Uterus (tissue), 4 donors: ENCODE results near the gene SORL1. TPM values are rescaled to one million over a fixed set of nuclear protein-coding genes. Genes with fewer than 3 reads are reported as not detected.

ENCODE experiments used
- DNase-seq, 2 donors: peaks; one replicate each; pipeline ENCODE4 v3.0.0-alpha.2; 2019 to 2020
- H3K27ac ChIP-seq, 2 donors: fragments of 200-600 bp; sonication (generic); 1 replicate in 1 of 2; 2 replicates in 1 of 2; pipeline ENCODE4 v1.5.1; 2016 to 2018
- H3K27me3 ChIP-seq, 2 donors: fragments of 200-600 bp; sonication (generic); one replicate each; pipeline ENCODE4 v1.5.1; 2018 to 2019; ENCODE audit warnings: control low read depth in 1 of 2
- H3K36me3 ChIP-seq, 2 donors: fragments of 200-600 bp; sonication (generic); one replicate each; pipeline ENCODE4 v1.5.1; 2019; ENCODE audit warnings: control low read depth in 1 of 2
- H3K4me1 ChIP-seq, 2 donors: fragments of 200-600 bp; sonication (generic); one replicate each; pipeline ENCODE4 v1.5.1; 2018 to 2019; ENCODE audit warnings: control low read depth in 1 of 2
- H3K4me3 ChIP-seq, 2 donors: fragments of 200-600 bp; sonication (generic); 1 replicate in 1 of 2; 2 replicates in 1 of 2; pipeline ENCODE4 v1.5.1; 2018 to 2019; ENCODE audit warnings: mild to moderate bottlenecking in 1 of 2
- H3K9me3 ChIP-seq, 2 donors: fragments of 200-600 bp; sonication (generic); one replicate each; pipeline ENCODE4 v1.5.1; 2019; ENCODE audit warnings: control low read depth in 1 of 2
- CTCF ChIP-seq, 4 experiments: fragments of 200-600 bp in 2 of 4; fragments of 450-650 bp in 2 of 4; sonication (generic) in 2 of 4; IDR thresholded peaks; one replicate each; pipeline ENCODE4 v1.5.1; 2016 to 2019; ENCODE audit warnings: antibody characterized with exemption in 4 of 4, mild to moderate bottlenecking in 2 of 4, moderate library complexity in 1 of 4
- POLR2A ChIP-seq, 2 donors: fragments of 450-650 bp; IDR thresholded peaks; one replicate each; pipeline ENCODE4 v1.6.1; 2016; ENCODE audit warnings: antibody characterized with exemption in 2 of 2, mild to moderate bottlenecking in 1 of 2, moderate library complexity in 1 of 2
- intact Hi-C: fragments of 100-400 bp; cut with DNase I; formaldehyde crosslinking; loops from one replicate; pipeline ENCODE4 v1.15.1; 2023; ENCODE audit warnings: low total_unique reads
- total RNA-seq, 4 donors: library from RNA; depleted of rRNA in 3 of 4; stranded (reverse); fragments of >200 nt in 3 of 4; gene quantifications; one replicate each; pipeline versions ENCODE4 v1.1.0 to v1.2.4, GENCODE V29; 2014 to 2023
- donor health status: DM: yes; HTN: yes; CAD: no.

SORL1 gene
- total RNA-seq, 4 donors from 2014 or later, result 7.6 to 42.6 (median 17.2) TPM

- no peaks in the 10 kb centered on the region for H3K27me3 ChIP-seq
- no peaks in the 10 kb centered on the region for H3K4me1 ChIP-seq
- intact Hi-C loops, result no loop called here
- no peaks in the 10 kb centered on the region for H3K36me3 ChIP-seq
- no peaks in the 10 kb centered on the region for H3K9me3 ChIP-seq
- no peak for DNase-seq
- H3K4me3 ChIP-seq, result no peak overlapping the region
- H3K27ac ChIP-seq, result no peak overlapping the region
- TF ChIP-seq CTCF (IDR thresholded peaks at IDR 0.05), result no peak
- no peak for TF ChIP-seq POLR2A (IDR thresholded peaks at IDR 0.05)
Measured at GRCh38 chr11:121550247-121551030, 98.3 kb downstream of the SORL1 start.

GRCh38 chr11:121551463-121551862 is 99.3 kb downstream of the SORL1 start:
- no peak overlapping the region for H3K27ac ChIP-seq
- H3K4me1 ChIP-seq, result no peaks in the 10 kb centered on the region
- no peak for DNase-seq
- intact Hi-C loops, result no loop called here
- H3K27me3 ChIP-seq, result no peaks in the 10 kb centered on the region
- no peaks in the 10 kb centered on the region for H3K36me3 ChIP-seq
- TF ChIP-seq POLR2A (IDR thresholded peaks at IDR 0.05), result no peak
- no peak for TF ChIP-seq CTCF (IDR thresholded peaks at IDR 0.05)
- H3K9me3 ChIP-seq, result no peaks in the 10 kb centered on the region
- H3K4me3 ChIP-seq, result no peak overlapping the region

GRCh38 chr11:121552154-121552553 is 100.0 kb downstream of the SORL1 start:
- Histone ChIP-seq H3K9me3 (no peaks in the 10 kb centered on the region), H3K36me3 (no peaks in the 10 kb centered on the region), H3K27me3 (no peaks in the 10 kb centered on the region), H3K4me3 (no peak overlapping the region), H3K27ac (no peak overlapping the region), H3K4me1 (no peaks in the 10 kb centered on the region)
- no peak for DNase-seq
- TF ChIP-seq POLR2A (IDR thresholded peaks at IDR 0.05) (no peak), CTCF (IDR thresholded peaks at IDR 0.05) (no peak)
- intact Hi-C loops, result no loop called here

GRCh38 chr11:121552644-121553043 is 100.5 kb downstream of the SORL1 start:
- intact Hi-C loops, result no loop called here
- no peak for TF ChIP-seq POLR2A (IDR thresholded peaks at IDR 0.05)
- TF ChIP-seq CTCF (IDR thresholded peaks at IDR 0.05), result no peak
- Histone ChIP-seq H3K27me3 (no peaks in the 10 kb centered on the region), H3K4me1 (no peaks in the 10 kb centered on the region), H3K4me3 (no peak overlapping the region), H3K27ac (no peak overlapping the region), H3K9me3 (no peaks in the 10 kb centered on the region), H3K36me3 (no peaks in the 10 kb centered on the region)
- no peak for DNase-seq

- no peaks in the 10 kb centered on the region for H3K9me3 ChIP-seq
- no peak overlapping the region for H3K4me3 ChIP-seq
- intact Hi-C loops, result no loop called here
- TF ChIP-seq CTCF (IDR thresholded peaks at IDR 0.05), result no peak
- TF ChIP-seq POLR2A (IDR thresholded peaks at IDR 0.05), result no peak
- no peak for DNase-seq
- H3K27me3 ChIP-seq, result no peaks in the 10 kb centered on the region
- no peaks in the 10 kb centered on the region for H3K4me1 ChIP-seq
- H3K36me3 ChIP-seq, result no peaks in the 10 kb centered on the region
- H3K27ac ChIP-seq, result no peak overlapping the region
Measured at GRCh38 chr11:121553389-121553788, 101.3 kb downstream of the SORL1 start.
